Measurements from ENCODE around the gene LILRB2. TPM values are rescaled to one million over a fixed set of nuclear protein-coding genes. Genes with fewer than 3 reads are reported as not detected.
"Not testable (repeated sequence)": the region's sequence is repeated elsewhere in the genome, so short reads cannot be mapped to it uniquely, and the experiment has no call there.

LILRB2 gene
- total RNA-seq, 2 donors from 2014 or later = not detected

- Histone ChIP-seq H3K27me3 (ENCODE audit: control insufficient read depth, insufficient read depth, low read length, poor library complexity, severe bottlenecking) (peaks cover 7% of the 10 kb centered on the region), H3K9ac (ENCODE audit: extremely low read depth, low read length, poor library complexity, severe bottlenecking) (no peak overlapping the region), H3K4me1 (ENCODE audit: control insufficient read depth, insufficient read depth, low read length) (no peaks in the 10 kb centered on the region), H3K36me3 (ENCODE audit: control insufficient read depth, insufficient read depth, low read length) (no peaks in the 10 kb centered on the region), H3K27ac (ENCODE audit: low read depth, low read length) (no peak overlapping the region), H3K4me3 (ENCODE audit: low read length) (no peak overlapping the region), H3K9me3 (ENCODE audit: control insufficient read depth, low read length) (no peaks in the 10 kb centered on the region)
- Mint-ChIP-seq H3K4me3 (no peak overlapping the region), H3K27me3 (ENCODE audit: insufficient read depth) (peaks cover 33% of the 10 kb centered on the region), H3K9me3 (no peaks in the 10 kb centered on the region), H3K36me3 (ENCODE audit: low read depth) (no peaks in the 10 kb centered on the region), H3K27ac (no peak overlapping the region), H3K4me1 (no peaks in the 10 kb centered on the region)
- 51 to 70% methylated on average over 4 of the region's 4 CpGs for WGBS, 2 experiments (ENCODE audit: insufficient coverage in 1 of 2, insufficient read length in 1 of 2)
- no peak for DNase-seq
- TF ChIP-seq, protein P1, sequence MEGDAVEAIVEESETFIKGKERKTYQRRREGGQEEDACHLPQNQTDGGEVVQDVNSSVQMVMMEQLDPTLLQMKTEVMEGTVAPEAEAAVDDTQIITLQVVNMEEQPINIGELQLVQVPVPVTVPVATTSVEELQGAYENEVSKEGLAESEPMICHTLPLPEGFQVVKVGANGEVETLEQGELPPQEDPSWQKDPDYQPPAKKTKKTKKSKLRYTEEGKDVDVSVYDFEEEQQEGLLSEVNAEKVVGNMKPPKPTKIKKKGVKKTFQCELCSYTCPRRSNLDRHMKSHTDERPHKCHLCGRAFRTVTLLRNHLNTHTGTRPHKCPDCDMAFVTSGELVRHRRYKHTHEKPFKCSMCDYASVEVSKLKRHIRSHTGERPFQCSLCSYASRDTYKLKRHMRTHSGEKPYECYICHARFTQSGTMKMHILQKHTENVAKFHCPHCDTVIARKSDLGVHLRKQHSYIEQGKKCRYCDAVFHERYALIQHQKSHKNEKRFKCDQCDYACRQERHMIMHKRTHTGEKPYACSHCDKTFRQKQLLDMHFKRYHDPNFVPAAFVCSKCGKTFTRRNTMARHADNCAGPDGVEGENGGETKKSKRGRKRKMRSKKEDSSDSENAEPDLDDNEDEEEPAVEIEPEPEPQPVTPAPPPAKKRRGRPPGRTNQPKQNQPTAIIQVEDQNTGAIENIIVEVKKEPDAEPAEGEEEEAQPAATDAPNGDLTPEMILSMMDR (conservative IDR thresholded peaks at IDR 0.05) = no peak
These were observed 17.6 kb upstream of the LILRB2 start for GRCh38 chr19:54298357-54299125.

DNA sequence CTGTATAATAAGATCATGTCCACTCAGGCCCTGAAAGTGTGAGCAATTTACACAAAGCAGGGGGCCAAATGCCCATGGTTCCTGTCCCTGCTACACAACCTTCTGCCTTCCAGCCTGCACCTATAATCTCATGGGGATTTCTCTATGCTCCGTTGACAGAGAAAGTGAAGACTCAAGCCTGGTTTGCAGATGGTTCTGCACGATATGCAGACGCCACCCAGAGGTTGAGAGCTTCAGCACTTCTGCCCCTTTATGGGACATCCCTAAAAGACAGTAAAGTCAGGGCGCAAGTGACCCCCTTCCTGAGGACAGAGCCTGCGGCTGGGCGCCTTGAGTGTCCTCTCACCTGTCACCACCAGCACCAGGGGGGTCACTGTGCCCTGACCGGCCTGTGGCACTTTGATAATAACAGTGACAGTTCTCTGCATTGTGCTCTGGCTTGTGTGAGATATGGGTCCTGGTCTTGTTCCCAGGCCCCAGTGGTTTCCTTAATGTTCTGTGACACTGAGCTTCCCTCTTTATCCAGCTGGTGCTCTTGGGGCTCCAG lies 16.9 kb upstream of the LILRB2 start:
- Histone ChIP-seq H3K4me1 (ENCODE audit: control insufficient read depth, insufficient read depth, low read length) (no peaks in the 10 kb centered on the region), H3K9ac (ENCODE audit: extremely low read depth, low read length, poor library complexity, severe bottlenecking) (no peak overlapping the region), H3K27me3 (ENCODE audit: control insufficient read depth, insufficient read depth, low read length, poor library complexity, severe bottlenecking) (peaks cover 7% of the 10 kb centered on the region), H3K27ac (ENCODE audit: low read depth, low read length) (no peak overlapping the region), H3K36me3 (ENCODE audit: control insufficient read depth, insufficient read depth, low read length) (no peaks in the 10 kb centered on the region), H3K4me3 (ENCODE audit: low read length) (no peak overlapping the region), H3K9me3 (ENCODE audit: control insufficient read depth, low read length) (no peaks in the 10 kb centered on the region)
- Mint-ChIP-seq H3K36me3 (ENCODE audit: low read depth) (no peaks in the 10 kb centered on the region), H3K27me3 (ENCODE audit: insufficient read depth) (peaks cover 34% of the 10 kb centered on the region), H3K27ac (no peak overlapping the region), H3K4me3 (no peak overlapping the region), H3K9me3 (no peaks in the 10 kb centered on the region), H3K4me1 (no peaks in the 10 kb centered on the region)
- TF ChIP-seq, protein P1 (conservative IDR thresholded peaks at IDR 0.05) = peak; percentile 35
- WGBS, 2 experiments (ENCODE audit: insufficient coverage in 1 of 2, insufficient read length in 1 of 2) = 51 to 61% methylated on average over 6 to 7 of the region's 7 CpGs
- DNase-seq = no peak

GRCh38 chr19:54294539-54294938 lies 13.6 kb upstream of the LILRB2 start:
- H3K36me3 ChIP-seq (ENCODE audit: control insufficient read depth, insufficient read depth, low read length) = no peaks in the 10 kb centered on the region
- peaks cover 32% of the 10 kb centered on the region for H3K27me3 Mint-ChIP-seq (ENCODE audit: insufficient read depth)
- H3K9me3 Mint-ChIP-seq = no peaks in the 10 kb centered on the region
- H3K27ac ChIP-seq (ENCODE audit: low read depth, low read length) = no peak overlapping the region
- H3K27me3 ChIP-seq (ENCODE audit: control insufficient read depth, insufficient read depth, low read length, poor library complexity, severe bottlenecking) = no peaks in the 10 kb centered on the region
- no peak overlapping the region for H3K4me3 ChIP-seq (ENCODE audit: low read length)
- no peak overlapping the region for H3K27ac Mint-ChIP-seq
- H3K4me1 Mint-ChIP-seq = no peaks in the 10 kb centered on the region
- TF ChIP-seq, protein P1 (conservative IDR thresholded peaks at IDR 0.05) = no peak
- no peak overlapping the region for H3K4me3 Mint-ChIP-seq
- DNase-seq = no peak
- no peaks in the 10 kb centered on the region for H3K4me1 ChIP-seq (ENCODE audit: control insufficient read depth, insufficient read depth, low read length)
- WGBS, 2 experiments (ENCODE audit: insufficient coverage in 1 of 2, insufficient read length in 1 of 2) = 60 to 94% methylated on average over 1 to 5 of the region's 6 CpGs
- no peak overlapping the region for H3K9ac ChIP-seq (ENCODE audit: extremely low read depth, low read length, poor library complexity, severe bottlenecking)
- no peaks in the 10 kb centered on the region for H3K36me3 Mint-ChIP-seq (ENCODE audit: low read depth)
- H3K9me3 ChIP-seq (ENCODE audit: control insufficient read depth, low read length) = no peaks in the 10 kb centered on the region

DNA sequence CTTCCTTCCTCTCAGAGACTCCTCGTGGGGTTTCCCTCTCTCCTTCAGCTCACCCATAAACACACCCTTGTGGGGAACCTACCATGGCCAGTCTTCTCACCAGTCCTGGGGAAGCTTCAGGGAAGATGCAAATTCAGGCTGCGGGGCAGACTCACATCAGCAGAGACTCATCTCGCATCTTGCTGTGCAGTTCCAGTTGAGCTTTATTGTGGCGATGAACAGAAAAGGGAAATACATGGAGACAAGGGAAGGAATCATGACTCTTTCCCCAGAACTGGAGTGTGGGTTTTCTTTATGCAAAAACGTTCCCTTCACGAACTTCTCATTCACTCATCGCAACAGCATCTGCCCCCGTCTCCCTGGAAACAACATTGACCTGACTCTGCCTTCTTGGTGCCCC lies 8.2 kb upstream of the LILRB2 start:
- peaks cover 21% of the 10 kb centered on the region for H3K27me3 Mint-ChIP-seq (ENCODE audit: insufficient read depth)
- H3K4me1 Mint-ChIP-seq = not testable (repeated sequence)

More for the DNA sequence above, 8.2 kb upstream of the LILRB2 start:
- not testable (repeated sequence) for H3K9me3 ChIP-seq (ENCODE audit: control insufficient read depth, low read length); H3K27me3 ChIP-seq (ENCODE audit: control insufficient read depth, insufficient read depth, low read length, poor library complexity, severe bottlenecking); H3K36me3 Mint-ChIP-seq (ENCODE audit: low read depth); H3K9ac ChIP-seq (ENCODE audit: extremely low read depth, low read length, poor library complexity, severe bottlenecking); H3K4me3 Mint-ChIP-seq; H3K27ac Mint-ChIP-seq; H3K36me3 ChIP-seq (ENCODE audit: control insufficient read depth, insufficient read depth, low read length); H3K4me1 ChIP-seq (ENCODE audit: control insufficient read depth, insufficient read depth, low read length); DNase-seq; H3K9me3 Mint-ChIP-seq; H3K4me3 ChIP-seq (ENCODE audit: low read length); H3K27ac ChIP-seq (ENCODE audit: low read depth, low read length)
- WGBS, 2 experiments (ENCODE audit: insufficient coverage in 1 of 2, insufficient read length in 1 of 2) = 40% methylated on average over 2 of the region's 8 CpGs; no CpG with 5 or more reads in 1 of the 2 experiments
